Measurements from ENCODE around the gene NHP2.

Gene NHP2

DNA sequence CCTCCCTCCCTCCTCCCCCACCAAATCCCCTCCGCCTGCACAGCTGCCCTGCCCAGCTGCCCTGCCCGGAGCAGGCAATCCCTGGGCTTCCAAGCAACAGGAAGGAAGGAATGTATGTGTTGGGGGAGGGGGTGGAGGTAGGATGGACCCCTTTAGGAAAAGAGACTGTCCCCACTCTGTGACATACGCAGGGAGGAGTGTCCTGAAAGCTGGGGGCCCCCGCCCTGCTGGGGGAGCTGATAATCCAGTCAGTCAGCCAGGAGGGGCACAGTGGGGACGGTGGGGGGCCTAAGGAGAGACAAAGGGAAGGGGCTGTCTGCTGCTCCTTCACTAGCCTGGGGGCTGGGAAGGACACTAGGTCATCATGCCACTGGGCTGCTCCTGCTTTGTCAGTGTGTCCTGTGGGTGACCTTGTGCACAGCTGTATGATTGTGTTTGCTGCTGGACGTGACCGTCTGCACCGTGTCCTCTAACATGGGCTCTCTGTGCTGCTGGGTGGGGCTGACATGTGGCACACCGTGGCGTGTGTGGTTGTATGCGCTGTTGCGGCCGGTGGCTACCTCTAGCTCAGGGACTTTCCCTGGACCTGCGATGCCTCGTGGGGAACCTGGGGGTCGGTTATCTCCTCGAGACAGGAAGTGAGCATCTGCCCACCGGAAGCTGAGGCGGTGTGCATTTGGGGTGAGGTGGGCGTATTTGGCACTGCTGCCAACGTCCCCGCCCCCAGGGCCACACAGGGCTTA is 37.4 kb downstream of the NHP2 start:
- TF ChIP-seq, protein P1, sequence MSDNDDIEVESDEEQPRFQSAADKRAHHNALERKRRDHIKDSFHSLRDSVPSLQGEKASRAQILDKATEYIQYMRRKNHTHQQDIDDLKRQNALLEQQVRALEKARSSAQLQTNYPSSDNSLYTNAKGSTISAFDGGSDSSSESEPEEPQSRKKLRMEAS (IDR thresholded peaks at IDR 0.05): no peak
- no peak for TF ChIP-seq EGR1 (IDR thresholded peaks at IDR 0.05)
- no peak for TF ChIP-seq CREB1 (IDR thresholded peaks at IDR 0.05; ENCODE audit: low read depth)
- TF ChIP-seq EP300 (IDR thresholded peaks at IDR 0.05; ENCODE audit: borderline replicate concordance): no peak
- TF ChIP-seq NFIC (IDR thresholded peaks at IDR 0.05): no peak
- TF ChIP-seq CEBPB (IDR thresholded peaks at IDR 0.05): no peak
- no peak for TF ChIP-seq TCF12 (IDR thresholded peaks at IDR 0.05; ENCODE audit: low read depth)
- TF ChIP-seq, protein P2, sequence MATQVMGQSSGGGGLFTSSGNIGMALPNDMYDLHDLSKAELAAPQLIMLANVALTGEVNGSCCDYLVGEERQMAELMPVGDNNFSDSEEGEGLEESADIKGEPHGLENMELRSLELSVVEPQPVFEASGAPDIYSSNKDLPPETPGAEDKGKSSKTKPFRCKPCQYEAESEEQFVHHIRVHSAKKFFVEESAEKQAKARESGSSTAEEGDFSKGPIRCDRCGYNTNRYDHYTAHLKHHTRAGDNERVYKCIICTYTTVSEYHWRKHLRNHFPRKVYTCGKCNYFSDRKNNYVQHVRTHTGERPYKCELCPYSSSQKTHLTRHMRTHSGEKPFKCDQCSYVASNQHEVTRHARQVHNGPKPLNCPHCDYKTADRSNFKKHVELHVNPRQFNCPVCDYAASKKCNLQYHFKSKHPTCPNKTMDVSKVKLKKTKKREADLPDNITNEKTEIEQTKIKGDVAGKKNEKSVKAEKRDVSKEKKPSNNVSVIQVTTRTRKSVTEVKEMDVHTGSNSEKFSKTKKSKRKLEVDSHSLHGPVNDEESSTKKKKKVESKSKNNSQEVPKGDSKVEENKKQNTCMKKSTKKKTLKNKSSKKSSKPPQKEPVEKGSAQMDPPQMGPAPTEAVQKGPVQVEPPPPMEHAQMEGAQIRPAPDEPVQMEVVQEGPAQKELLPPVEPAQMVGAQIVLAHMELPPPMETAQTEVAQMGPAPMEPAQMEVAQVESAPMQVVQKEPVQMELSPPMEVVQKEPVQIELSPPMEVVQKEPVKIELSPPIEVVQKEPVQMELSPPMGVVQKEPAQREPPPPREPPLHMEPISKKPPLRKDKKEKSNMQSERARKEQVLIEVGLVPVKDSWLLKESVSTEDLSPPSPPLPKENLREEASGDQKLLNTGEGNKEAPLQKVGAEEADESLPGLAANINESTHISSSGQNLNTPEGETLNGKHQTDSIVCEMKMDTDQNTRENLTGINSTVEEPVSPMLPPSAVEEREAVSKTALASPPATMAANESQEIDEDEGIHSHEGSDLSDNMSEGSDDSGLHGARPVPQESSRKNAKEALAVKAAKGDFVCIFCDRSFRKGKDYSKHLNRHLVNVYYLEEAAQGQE (IDR thresholded peaks at IDR 0.05; ENCODE audit: low read depth): no peak
- TF ChIP-seq TEAD4 (IDR thresholded peaks at IDR 0.05): no peak
- TF ChIP-seq FOXM1 (IDR thresholded peaks at IDR 0.05; ENCODE audit: borderline replicate concordance, low read depth): no peak
- no peak for TF ChIP-seq RAD21 (IDR thresholded peaks at IDR 0.05; ENCODE audit: low read depth)
- TF ChIP-seq, protein P3, sequence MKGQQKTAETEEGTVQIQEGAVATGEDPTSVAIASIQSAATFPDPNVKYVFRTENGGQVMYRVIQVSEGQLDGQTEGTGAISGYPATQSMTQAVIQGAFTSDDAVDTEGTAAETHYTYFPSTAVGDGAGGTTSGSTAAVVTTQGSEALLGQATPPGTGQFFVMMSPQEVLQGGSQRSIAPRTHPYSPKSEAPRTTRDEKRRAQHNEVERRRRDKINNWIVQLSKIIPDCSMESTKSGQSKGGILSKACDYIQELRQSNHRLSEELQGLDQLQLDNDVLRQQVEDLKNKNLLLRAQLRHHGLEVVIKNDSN (IDR thresholded peaks at IDR 0.05): no peak
- TF ChIP-seq YY1 (IDR thresholded peaks at IDR 0.05; ENCODE audit: low read depth): no peak
- no peak for TF ChIP-seq TAF1 (IDR thresholded peaks at IDR 0.05; ENCODE audit: low read depth)
- no peak for TF ChIP-seq ZBTB7A (IDR thresholded peaks at IDR 0.05; ENCODE audit: low read depth)

DNA sequence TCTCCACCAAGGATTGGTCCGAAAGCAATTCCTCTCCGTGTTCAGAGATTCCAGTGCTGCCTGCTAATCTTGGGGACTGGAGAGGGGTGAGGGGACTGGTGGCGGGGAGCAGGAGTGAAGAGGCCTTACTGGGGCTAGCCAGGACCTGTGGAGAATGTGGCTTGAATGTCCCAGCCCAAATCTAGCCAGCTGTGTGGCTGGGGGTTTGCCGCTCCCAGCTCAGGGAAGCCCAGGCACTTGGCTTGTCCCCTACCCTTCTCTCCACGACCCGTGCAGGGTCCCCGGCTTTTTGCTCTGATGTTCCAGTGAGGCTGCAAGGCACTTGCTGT is 37.9 kb downstream of the NHP2 start:
- TF ChIP-seq, protein P1 (IDR thresholded peaks at IDR 0.05): no peak
- TF ChIP-seq NFIC (IDR thresholded peaks at IDR 0.05) (no peak), CREB1 (IDR thresholded peaks at IDR 0.05; ENCODE audit: low read depth) (no peak), ZBTB7A (IDR thresholded peaks at IDR 0.05; ENCODE audit: low read depth) (no peak), TCF12 (IDR thresholded peaks at IDR 0.05; ENCODE audit: low read depth) (no peak), EGR1 (IDR thresholded peaks at IDR 0.05) (no peak), RAD21 (IDR thresholded peaks at IDR 0.05; ENCODE audit: low read depth) (no peak), TAF1 (IDR thresholded peaks at IDR 0.05; ENCODE audit: low read depth) (no peak), EP300 (IDR thresholded peaks at IDR 0.05; ENCODE audit: borderline replicate concordance) (no peak), TEAD4 (IDR thresholded peaks at IDR 0.05) (no peak), CEBPB (IDR thresholded peaks at IDR 0.05) (no peak), FOXM1 (IDR thresholded peaks at IDR 0.05; ENCODE audit: borderline replicate concordance, low read depth) (no peak), YY1 (IDR thresholded peaks at IDR 0.05; ENCODE audit: low read depth) (no peak)
- TF ChIP-seq, protein P2 (IDR thresholded peaks at IDR 0.05; ENCODE audit: low read depth): no peak
- TF ChIP-seq, protein P3 (IDR thresholded peaks at IDR 0.05): no peak

DNA sequence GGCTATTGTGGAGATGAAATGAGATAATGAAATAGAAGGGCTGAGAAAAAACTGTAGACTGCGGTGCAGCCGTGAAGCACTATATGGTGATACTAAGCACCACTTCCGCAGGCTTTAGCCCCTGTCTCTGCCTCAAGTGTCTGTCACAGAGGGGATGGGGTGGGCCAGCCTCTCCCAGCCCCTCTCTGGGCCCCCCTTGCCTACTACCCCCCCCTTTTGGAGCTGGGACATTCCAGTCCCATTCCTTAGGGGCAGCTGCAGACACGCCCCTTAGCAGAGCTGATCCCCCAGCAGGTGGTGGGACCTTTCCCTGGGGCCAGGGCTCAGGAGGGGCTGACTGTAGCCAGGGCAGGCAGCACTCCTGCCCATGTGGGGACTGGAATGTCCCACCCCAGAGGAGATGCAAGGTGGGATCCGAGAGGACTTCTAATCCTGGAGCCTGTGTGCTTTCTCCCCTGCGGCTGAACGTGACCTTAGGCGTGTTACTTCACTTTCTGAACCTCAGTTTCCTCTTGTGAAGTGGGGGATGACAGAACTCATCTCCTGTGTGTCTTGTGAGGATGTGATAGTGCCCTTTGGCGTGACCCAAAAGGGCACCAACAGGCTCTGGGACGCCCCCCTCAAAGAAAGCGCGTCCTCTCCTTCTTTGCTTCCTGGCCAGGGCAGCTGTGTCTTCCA is 38.4 kb downstream of the NHP2 start:
- TF ChIP-seq TEAD4 (IDR thresholded peaks at IDR 0.05) (no peak), RAD21 (IDR thresholded peaks at IDR 0.05; ENCODE audit: low read depth) (no peak), EP300 (IDR thresholded peaks at IDR 0.05; ENCODE audit: borderline replicate concordance) (no peak), ZBTB7A (IDR thresholded peaks at IDR 0.05; ENCODE audit: low read depth) (no peak), CREB1 (IDR thresholded peaks at IDR 0.05; ENCODE audit: low read depth) (no peak), FOXM1 (IDR thresholded peaks at IDR 0.05; ENCODE audit: borderline replicate concordance, low read depth) (no peak), EGR1 (IDR thresholded peaks at IDR 0.05) (no peak), TAF1 (IDR thresholded peaks at IDR 0.05; ENCODE audit: low read depth) (no peak), CEBPB (IDR thresholded peaks at IDR 0.05) (no peak), YY1 (IDR thresholded peaks at IDR 0.05; ENCODE audit: low read depth) (no peak), NFIC (IDR thresholded peaks at IDR 0.05) (no peak), TCF12 (IDR thresholded peaks at IDR 0.05; ENCODE audit: low read depth) (no peak)
- TF ChIP-seq, protein P2 (IDR thresholded peaks at IDR 0.05; ENCODE audit: low read depth): no peak
- TF ChIP-seq, protein P1 (IDR thresholded peaks at IDR 0.05): no peak
- TF ChIP-seq, protein P3 (IDR thresholded peaks at IDR 0.05): no peak

Data from Ishikawa (cell line).